ENCODE data around the gene GPR158. TPM values are rescaled to one million over a fixed set of nuclear protein-coding genes. Genes with fewer than 3 reads are reported as not detected.

Gene GPR158
- total RNA-seq, 2 experiments from 2014 or later = not detected

- DNase-seq = no peak
- peaks cover 4% of the 10 kb centered on the region for H3K9me3 Mint-ChIP-seq
- H3K36me3 Mint-ChIP-seq (ENCODE audit: low read depth) = no peaks in the 10 kb centered on the region
- H3K4me1 Mint-ChIP-seq = no peaks in the 10 kb centered on the region
- H3K27ac Mint-ChIP-seq = no peak overlapping the region
- H3K27me3 Mint-ChIP-seq = no peaks in the 10 kb centered on the region
- no peak overlapping the region for H3K4me3 Mint-ChIP-seq
- ChIA-PET POLR2A (no interaction called here), CTCF (interaction anchor here (0.6 kb wide), 1 partner anchor 1559 kb away, joined by 5 read pairs; no protein-coding TSS in a partner anchor)
These were observed 334.4 kb downstream of the GPR158 start for GRCh38 chr10:25509151-25509550.

- POLR2A ChIA-PET = no interaction called here
- Mint-ChIP-seq H3K4me3 (no peak overlapping the region), H3K27me3 (no peaks in the 10 kb centered on the region), H3K36me3 (ENCODE audit: low read depth) (no peaks in the 10 kb centered on the region), H3K27ac (no peak overlapping the region), H3K4me1 (no peaks in the 10 kb centered on the region), H3K9me3 (peaks cover 11% of the 10 kb centered on the region)
- CTCF ChIA-PET = no interaction called here
- DNase-seq = no peak
These were observed 347.5 kb downstream of the GPR158 start for GRCh38 chr10:25522294-25522693.

DNA sequence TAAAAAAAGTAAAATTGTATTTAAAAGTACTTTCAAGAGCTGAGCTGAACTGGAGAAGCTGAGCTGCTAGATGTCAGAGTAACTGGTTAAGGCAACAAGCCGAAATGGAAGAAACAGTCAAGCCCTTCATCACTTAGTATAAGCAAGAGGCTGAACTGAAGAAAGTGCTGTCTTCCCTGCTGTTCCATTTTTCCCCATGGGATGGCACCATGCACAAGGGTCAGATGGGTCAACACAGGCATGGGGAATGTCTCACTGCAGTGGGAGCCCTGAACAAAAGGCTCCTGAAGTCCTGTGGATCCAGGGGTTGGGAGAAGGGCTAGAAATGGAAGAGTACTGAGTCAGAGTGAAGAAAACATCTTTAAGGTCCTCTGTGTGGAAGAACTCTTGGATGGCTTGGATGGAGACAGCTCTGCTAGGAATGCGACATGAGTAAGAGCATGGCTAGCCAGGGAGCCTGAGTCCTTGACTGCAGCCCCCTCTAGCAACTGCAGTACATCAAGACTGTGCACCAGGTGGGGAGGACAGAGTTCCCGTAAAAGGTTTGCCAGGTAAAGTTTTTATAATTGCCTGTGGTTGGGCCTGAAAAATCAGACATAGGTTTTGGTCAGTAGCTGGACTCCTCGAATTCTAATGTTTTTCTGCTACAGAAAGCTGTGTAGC is 348.3 kb downstream of the GPR158 start:
- ChIA-PET POLR2A (no interaction called here), CTCF (no interaction called here)
- no peak for DNase-seq
- H3K9me3 Mint-ChIP-seq = peaks cover 11% of the 10 kb centered on the region
- no peaks in the 10 kb centered on the region for H3K36me3 Mint-ChIP-seq (ENCODE audit: low read depth)
- H3K27ac Mint-ChIP-seq = no peak overlapping the region
- no peak overlapping the region for H3K4me3 Mint-ChIP-seq
- H3K27me3 Mint-ChIP-seq = no peaks in the 10 kb centered on the region
- no peaks in the 10 kb centered on the region for H3K4me1 Mint-ChIP-seq

DNA sequence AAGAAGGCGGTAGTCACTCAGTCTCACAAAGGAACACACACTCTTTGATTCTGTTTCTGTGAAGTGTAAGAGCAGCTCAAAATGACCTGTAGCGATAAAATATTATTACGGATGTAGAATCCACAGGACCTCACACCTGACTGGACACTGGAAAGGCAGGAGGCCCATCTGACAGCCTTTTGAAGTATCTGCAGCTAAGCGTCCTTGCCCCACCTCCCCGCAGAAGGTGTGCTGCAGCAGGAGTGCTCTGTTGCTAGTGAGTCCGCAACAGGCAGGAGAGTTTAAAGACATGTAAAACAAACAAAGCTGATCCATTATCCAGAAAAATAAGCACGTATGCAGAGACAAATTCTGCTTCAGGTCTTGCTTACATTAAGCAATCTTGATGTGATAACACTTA is 355.5 kb downstream of the GPR158 start:
- peaks cover 2% of the 10 kb centered on the region for H3K9me3 Mint-ChIP-seq
- POLR2A ChIA-PET = no interaction called here
- H3K4me1 Mint-ChIP-seq = no peaks in the 10 kb centered on the region
- CTCF ChIA-PET = no interaction called here
- no peak for DNase-seq
- H3K27ac Mint-ChIP-seq = no peak overlapping the region
- H3K4me3 Mint-ChIP-seq = no peak overlapping the region
- H3K36me3 Mint-ChIP-seq (ENCODE audit: low read depth) = no peaks in the 10 kb centered on the region
- H3K27me3 Mint-ChIP-seq = no peaks in the 10 kb centered on the region

GRCh38 chr10:25531457-25532061 is 356.8 kb downstream of the GPR158 start:
- ChIA-PET CTCF (no interaction called here), POLR2A (no interaction called here)
- Mint-ChIP-seq H3K27ac (no peak overlapping the region), H3K4me1 (no peaks in the 10 kb centered on the region), H3K4me3 (no peak overlapping the region), H3K9me3 (peaks cover 2% of the 10 kb centered on the region), H3K36me3 (ENCODE audit: low read depth) (no peaks in the 10 kb centered on the region), H3K27me3 (no peaks in the 10 kb centered on the region)
- DNase-seq = no peak

GRCh38 chr10:25532213-25532612 is 357.4 kb downstream of the GPR158 start:
- POLR2A ChIA-PET = no interaction called here
- Mint-ChIP-seq H3K9me3 (peaks cover 2% of the 10 kb centered on the region), H3K27ac (no peak overlapping the region)

GRCh38 chr10:25536027-25536426 is 361.2 kb downstream of the GPR158 start:
- H3K4me1 Mint-ChIP-seq = no peaks in the 10 kb centered on the region
- H3K9me3 Mint-ChIP-seq = no peaks in the 10 kb centered on the region

More at GRCh38 chr10:25532213-25532612, 357.4 kb downstream of the GPR158 start:
- Mint-ChIP-seq H3K27me3 (no peaks in the 10 kb centered on the region), H3K36me3 (ENCODE audit: low read depth) (no peaks in the 10 kb centered on the region), H3K4me1 (no peaks in the 10 kb centered on the region), H3K4me3 (no peak overlapping the region)
- no peak for DNase-seq
- CTCF ChIA-PET = no interaction called here

DNA sequence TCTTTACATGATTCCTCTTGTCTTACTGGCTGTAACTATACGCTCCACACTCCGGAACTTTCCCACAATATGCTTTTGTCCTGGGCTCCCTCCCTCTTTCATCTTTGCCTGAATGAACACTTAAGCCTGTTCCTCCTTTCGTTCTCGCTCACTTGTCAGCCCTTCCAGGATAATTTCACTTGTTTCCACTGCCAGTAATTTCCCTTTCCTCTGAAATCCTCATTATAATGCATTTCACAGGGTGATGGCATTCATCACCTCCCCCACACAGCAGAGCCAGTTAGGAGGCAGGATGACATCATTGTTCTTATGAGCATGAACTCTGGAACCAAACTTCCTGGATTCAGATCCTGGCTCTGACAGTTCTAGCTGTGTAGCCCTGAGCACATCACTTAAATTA is 372.6 kb downstream of the GPR158 start:
- H3K4me3 Mint-ChIP-seq = no peak overlapping the region
- no peaks in the 10 kb centered on the region for H3K4me1 Mint-ChIP-seq
- no peak for DNase-seq
- no peaks in the 10 kb centered on the region for H3K9me3 Mint-ChIP-seq
- H3K27ac Mint-ChIP-seq = no peak overlapping the region
- ChIA-PET CTCF (no interaction called here), POLR2A (no interaction called here)
- no peaks in the 10 kb centered on the region for H3K36me3 Mint-ChIP-seq (ENCODE audit: low read depth)
- H3K27me3 Mint-ChIP-seq = no peaks in the 10 kb centered on the region

More at GRCh38 chr10:25536027-25536426, 361.2 kb downstream of the GPR158 start:
- H3K27me3 Mint-ChIP-seq = no peaks in the 10 kb centered on the region
- ChIA-PET CTCF (no interaction called here), POLR2A (no interaction called here)
- H3K36me3 Mint-ChIP-seq (ENCODE audit: low read depth) = no peaks in the 10 kb centered on the region
- no peak overlapping the region for H3K27ac Mint-ChIP-seq
- no peak overlapping the region for H3K4me3 Mint-ChIP-seq
- no peak for DNase-seq

DNA sequence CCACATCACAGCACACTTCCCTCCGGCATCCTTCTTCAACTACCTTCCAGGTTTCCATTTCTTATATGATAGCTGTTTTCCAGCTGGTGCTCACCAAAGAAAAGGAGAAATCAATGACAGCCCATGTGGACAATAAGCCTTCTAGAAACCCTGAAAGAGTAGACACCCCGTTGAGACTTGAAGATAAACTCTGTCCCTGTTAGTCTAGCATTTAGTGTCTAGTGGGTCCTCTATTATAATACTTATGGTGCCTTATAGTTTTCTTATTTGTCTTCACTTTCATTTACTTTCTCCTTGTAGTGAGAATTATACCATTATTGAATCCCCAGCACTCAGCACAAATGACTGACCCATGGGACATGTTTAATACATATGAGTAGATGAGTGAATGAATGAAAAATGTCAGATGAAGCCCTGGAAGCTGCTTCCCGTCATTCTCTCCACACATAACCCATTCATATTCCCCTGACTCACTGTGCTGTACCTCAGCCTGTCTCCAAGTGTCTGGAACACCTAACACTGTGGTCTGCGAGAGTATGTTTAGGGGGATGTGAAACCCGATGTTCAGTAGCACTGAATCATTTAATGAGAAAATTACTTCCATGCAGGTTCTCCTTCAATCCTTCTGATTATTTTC is 377.6 kb downstream of the GPR158 start:
- Mint-ChIP-seq H3K9me3 (no peaks in the 10 kb centered on the region), H3K27me3 (no peaks in the 10 kb centered on the region), H3K27ac (no peak overlapping the region), H3K36me3 (ENCODE audit: low read depth) (no peaks in the 10 kb centered on the region), H3K4me1 (no peaks in the 10 kb centered on the region), H3K4me3 (no peak overlapping the region)
- CTCF ChIA-PET = no interaction called here
- POLR2A ChIA-PET = no interaction called here
- DNase-seq = no peak

DNA sequence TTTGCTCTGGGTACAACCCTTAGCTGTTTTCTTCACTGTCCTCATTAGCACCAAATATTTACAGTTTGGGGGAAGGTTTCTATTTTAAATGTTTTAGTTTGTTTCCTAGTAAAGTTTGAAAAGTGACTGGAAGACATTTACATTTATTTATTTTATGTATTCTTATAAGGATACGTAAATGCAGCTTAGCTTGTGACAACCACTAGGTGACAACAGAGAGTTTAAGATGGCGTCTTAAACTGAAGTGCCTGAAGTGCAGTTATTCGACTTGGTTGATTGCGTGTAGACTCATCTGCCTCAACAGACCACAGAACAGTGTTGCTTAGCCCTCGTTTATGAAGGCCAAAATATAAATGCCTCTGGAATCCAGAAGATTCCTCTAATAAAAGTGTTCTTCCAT is 381.1 kb downstream of the GPR158 start:
- no peak overlapping the region for H3K27ac Mint-ChIP-seq
- H3K27me3 Mint-ChIP-seq = no peaks in the 10 kb centered on the region
- no peaks in the 10 kb centered on the region for H3K36me3 Mint-ChIP-seq (ENCODE audit: low read depth)
- ChIA-PET CTCF (no interaction called here), POLR2A (no interaction called here)
- H3K4me1 Mint-ChIP-seq = no peaks in the 10 kb centered on the region
- no peak for DNase-seq
- H3K9me3 Mint-ChIP-seq = no peaks in the 10 kb centered on the region
- no peak overlapping the region for H3K4me3 Mint-ChIP-seq

- POLR2A ChIA-PET = no interaction called here
These were observed 381.7 kb downstream of the GPR158 start for GRCh38 chr10:25556457-25556856.

DNA sequence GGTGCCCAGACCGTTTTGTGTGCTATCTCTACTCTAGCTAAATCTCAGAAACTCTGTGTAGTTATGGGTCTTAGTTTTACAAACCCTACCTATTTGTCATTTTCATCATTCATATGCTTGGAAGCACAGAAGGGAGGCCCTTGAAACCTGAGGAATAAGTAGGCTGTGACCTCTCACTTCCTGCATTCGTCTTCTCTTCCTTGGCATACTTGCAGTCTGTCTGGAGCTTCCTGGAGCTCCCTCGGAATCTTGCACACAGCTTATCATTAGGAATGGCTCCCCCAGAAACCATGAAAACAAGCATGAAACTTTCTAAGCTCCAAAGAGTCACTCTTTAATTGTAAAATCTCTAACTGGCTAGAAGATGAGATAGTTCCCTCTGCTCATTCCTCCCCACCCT is 382.3 kb downstream of the GPR158 start:
- Mint-ChIP-seq H3K27me3 (no peaks in the 10 kb centered on the region), H3K27ac (no peak overlapping the region), H3K4me1 (no peaks in the 10 kb centered on the region), H3K9me3 (no peaks in the 10 kb centered on the region), H3K36me3 (ENCODE audit: low read depth) (no peaks in the 10 kb centered on the region), H3K4me3 (no peak overlapping the region)
- ChIA-PET CTCF (no interaction called here), POLR2A (no interaction called here)
- no peak for DNase-seq

More at GRCh38 chr10:25556457-25556856, 381.7 kb downstream of the GPR158 start:
- no peak for DNase-seq
- Mint-ChIP-seq H3K4me3 (no peak overlapping the region), H3K36me3 (ENCODE audit: low read depth) (no peaks in the 10 kb centered on the region), H3K9me3 (no peaks in the 10 kb centered on the region), H3K27me3 (no peaks in the 10 kb centered on the region), H3K27ac (no peak overlapping the region), H3K4me1 (no peaks in the 10 kb centered on the region)
- CTCF ChIA-PET = no interaction called here

DNA sequence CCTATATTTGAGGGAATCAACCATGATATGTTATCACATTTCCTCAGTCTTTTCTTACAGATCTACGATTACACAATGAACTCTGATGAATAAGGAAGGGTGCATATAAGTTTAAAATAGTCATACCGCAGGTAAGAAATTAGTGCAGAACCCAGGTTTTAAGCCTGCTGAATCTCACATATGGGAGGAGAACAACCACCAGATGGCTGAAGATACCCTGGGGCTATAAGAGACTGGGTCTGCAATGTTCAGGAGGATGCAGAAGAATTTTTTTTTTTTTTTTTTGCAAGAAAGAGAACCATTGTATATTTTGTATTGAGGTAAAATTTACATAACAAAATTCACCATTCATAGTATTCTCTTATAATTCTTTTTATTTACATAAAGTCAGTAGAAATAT is 387.0 kb downstream of the GPR158 start:
- Mint-ChIP-seq H3K4me3 (no peak overlapping the region), H3K9me3 (no peaks in the 10 kb centered on the region), H3K4me1 (no peaks in the 10 kb centered on the region), H3K27ac (no peak overlapping the region), H3K27me3 (no peaks in the 10 kb centered on the region), H3K36me3 (ENCODE audit: low read depth) (no peaks in the 10 kb centered on the region)
- no peak for DNase-seq
- ChIA-PET POLR2A (no interaction called here), CTCF (no interaction called here)

- no peaks in the 10 kb centered on the region for H3K36me3 Mint-ChIP-seq (ENCODE audit: low read depth)
- ChIA-PET POLR2A (no interaction called here), CTCF (no interaction called here)
- H3K9me3 Mint-ChIP-seq = no peaks in the 10 kb centered on the region
- no peaks in the 10 kb centered on the region for H3K27me3 Mint-ChIP-seq
- H3K4me1 Mint-ChIP-seq = no peaks in the 10 kb centered on the region
- H3K4me3 Mint-ChIP-seq = no peak overlapping the region
- DNase-seq = no peak
- no peak overlapping the region for H3K27ac Mint-ChIP-seq
These were observed 387.7 kb downstream of the GPR158 start for GRCh38 chr10:25562547-25562946.

Measured in activated CD4-positive, alpha-beta T cell treated with anti-CD3 and anti-CD28 coated beads, Interleukin-2, amount 10 ng/mL, durations not matched to agents 7 days and 5 days (primary cell).